Hematopoietic multipotent progenitor cell treated with erythropoietin and hydrocortisone succinate and interleukin-3 and kit ligand, for 8 days (in vitro differentiated cells): ENCODE data around the gene BCORL1.

Experiments used
- DNase-seq: peaks from one replicate; pipeline ENCODE4 v3.0.0-alpha.2; 2015

Gene BCORL1

DNA sequence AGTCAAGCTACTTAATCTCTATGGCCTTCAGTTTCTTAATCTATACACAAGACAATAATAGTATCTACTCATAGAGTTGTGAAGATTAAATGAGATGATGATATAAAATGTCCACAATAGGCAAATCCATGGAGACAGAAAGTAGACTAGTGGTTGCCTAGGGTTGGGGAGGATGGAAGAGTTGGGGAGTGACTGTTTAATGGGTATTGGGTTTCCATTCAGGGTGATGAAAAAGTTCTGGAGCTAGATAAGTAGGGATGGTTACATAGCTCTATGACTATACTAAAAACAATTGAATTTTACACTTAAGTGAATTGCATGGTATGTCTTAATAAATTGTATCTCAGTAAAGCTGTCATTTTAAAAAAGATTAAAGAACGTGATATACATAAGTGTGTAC lies 35.7 kb downstream of the BCORL1 start:
- no peak for DNase-seq

GRCh38 chrX:130020661-130021324 lies 38.4 kb downstream of the BCORL1 start:
- no peak for DNase-seq

GRCh38 chrX:130024127-130024526 lies 41.7 kb downstream of the BCORL1 start:
- peak; percentile 86 for DNase-seq

- no peak for DNase-seq
These were observed 42.8 kb downstream of the BCORL1 start for GRCh38 chrX:130025256-130025655.

GRCh38 chrX:130027569-130027968 lies 45.1 kb downstream of the BCORL1 start:
- DNase-seq, result no peak

GRCh38 chrX:130028196-130028595 lies 45.8 kb downstream of the BCORL1 start:
- peak; percentile 33 for DNase-seq

DNA sequence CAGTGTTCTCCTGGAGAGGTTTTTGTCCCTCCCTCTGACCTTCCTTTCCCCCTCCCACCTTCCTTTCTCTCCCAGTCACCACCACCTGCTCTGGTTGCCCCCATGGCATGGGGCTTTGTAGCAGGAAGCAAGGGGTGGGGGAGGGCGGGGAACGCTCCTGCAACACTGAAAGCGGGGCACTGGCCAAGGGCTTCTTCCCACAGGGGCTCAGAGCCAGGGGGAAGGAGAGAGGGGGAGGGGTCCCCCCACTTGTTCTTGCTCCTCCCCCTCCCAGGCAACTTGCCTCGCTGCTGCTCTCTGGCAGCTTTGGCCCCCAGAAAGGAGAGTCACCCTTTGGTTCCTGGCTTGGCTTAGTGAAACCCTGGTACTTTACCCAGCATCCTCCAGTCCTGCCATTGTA lies 48.4 kb downstream of the BCORL1 start:
- no peak for DNase-seq

DNA sequence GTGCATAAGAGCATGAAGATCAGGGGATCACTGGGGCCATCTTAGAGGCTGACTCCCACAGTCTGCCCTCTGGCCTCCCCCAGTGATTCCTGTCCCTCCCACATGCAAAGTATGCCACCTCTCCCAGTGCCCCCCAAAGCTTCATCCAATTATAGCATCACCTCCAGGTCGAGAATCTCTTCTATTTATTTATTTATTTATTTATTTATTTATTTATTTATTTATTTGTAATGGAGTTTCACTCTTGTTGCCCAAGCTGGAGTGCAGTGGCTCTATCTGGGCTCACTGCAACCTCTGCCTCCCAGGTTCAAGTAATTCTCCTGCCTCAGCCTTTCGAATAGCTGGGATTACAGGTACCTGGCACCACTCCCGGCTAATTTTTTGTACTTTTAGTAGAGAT lies 50.1 kb downstream of the BCORL1 start:
- no peak for DNase-seq

DNA sequence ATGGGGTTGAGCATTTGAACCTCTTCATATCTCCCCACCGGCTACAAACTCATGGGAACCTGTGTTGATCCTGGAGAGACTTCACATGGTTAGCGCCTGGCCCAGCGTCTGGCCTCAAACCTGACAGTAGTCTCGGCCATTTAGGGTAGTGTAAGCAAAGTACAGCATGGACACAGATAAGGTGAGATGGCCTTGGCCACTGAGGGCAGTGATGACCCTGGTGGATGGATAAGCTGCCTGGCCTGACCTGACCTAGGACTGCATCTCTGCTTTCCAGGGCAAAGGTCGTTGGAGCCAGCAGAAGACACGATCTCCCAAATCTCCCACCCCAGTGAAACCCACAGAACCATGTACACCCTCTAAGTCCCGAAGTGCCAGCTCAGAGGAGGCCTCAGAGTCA lies 51.7 kb downstream of the BCORL1 start:
- no peak for DNase-seq

DNA sequence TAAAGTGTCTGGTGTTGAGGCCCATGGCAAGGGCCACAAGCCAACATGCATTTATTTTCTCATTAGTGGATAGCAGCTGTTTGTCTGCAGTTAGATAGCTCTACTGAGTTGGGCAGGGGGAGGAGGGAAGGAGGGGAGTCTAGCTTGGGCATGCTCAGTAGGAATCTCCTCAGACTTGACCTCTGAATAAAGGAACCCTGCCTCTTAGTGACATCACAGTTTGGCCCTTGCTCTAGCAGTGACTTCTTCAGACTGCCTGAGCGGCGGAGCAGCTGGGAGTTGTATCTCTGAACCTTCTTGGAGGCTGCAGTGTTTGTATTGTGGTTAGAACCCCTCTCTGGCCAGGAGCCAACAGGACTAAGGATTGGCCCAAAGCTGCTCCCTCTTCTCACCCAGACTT lies 57.4 kb downstream of the BCORL1 start:
- DNase-seq, result no peak

DNA sequence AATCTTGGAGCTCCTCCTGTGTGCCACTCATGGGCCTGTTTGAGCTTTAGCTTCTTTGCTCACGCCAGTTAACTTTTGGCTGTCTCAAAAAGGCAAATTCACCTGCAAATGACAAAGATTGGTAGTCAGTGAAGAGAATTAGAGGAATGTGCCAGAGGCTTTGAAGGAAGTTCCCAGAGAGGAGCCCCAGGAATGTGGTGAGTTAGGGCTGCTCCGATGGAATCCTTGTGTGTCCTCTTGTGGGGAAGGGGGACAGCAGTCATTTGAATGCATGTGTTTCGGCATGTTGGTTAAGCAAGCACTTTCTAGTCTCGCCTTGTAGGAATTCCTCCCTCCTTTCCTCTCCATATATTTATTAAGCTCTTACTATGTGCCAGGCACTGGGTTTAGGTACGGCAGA lies 65.0 kb downstream of the BCORL1 start:
- DNase-seq, result no peak

- DNase-seq, result no peak
These were observed 66.3 kb downstream of the BCORL1 start for GRCh38 chrX:130048686-130049222.

DNA sequence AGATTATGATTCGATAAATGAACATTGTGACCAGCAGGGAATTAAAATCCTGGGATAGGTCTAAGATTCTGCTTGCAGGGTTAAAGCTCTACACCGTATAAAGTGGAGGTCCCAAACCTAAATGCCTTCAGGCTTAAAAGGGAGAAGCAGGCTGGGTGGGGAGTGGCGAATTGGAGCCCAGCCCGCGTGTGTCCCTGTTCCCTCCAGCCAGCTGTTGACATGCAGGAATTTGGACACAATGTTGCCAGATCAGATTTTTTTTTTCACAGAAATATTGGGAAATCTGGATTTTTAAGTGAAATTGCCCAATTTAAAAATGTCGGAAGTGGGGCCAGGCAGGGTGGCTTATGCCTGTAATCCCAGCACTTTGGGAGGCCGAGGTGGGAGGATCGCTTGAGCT lies 67.4 kb downstream of the BCORL1 start:
- no peak for DNase-seq

DNA sequence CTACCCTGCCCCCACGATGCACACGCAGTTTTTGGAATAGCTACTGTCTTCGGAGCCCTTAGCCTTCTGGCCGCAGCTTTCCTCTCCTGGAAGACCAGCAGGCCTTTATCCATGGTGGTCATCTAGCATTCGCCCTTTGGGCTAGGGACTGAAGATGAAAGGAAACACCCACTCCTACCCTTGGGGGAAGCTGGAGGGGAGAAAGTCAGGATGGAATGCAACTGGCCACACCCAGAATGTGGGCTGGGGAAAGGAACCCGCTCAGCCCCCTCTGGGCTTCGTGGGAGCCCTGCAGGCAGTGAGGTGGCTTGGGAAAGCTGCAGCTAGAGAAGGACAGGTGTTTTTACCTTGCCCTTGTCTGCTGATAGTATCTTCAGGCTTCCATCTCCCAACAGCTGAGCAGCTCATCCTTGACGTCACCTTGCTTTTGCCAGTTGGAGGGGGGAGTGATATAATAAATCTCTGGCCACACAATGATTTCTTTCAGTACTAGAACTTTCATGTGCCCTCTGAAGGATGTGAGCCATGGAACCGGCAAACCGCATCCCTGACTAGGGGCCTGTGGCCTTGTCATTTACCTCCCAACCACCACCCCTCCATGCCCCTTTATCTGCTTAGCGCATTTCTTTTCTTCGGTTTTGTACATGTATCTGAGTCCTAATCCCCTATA lies 68.9 kb downstream of the BCORL1 start:
- no peak for DNase-seq

GRCh38 chrX:130053236-130053635 lies 70.8 kb downstream of the BCORL1 start:
- DNase-seq, result no peak

DNA sequence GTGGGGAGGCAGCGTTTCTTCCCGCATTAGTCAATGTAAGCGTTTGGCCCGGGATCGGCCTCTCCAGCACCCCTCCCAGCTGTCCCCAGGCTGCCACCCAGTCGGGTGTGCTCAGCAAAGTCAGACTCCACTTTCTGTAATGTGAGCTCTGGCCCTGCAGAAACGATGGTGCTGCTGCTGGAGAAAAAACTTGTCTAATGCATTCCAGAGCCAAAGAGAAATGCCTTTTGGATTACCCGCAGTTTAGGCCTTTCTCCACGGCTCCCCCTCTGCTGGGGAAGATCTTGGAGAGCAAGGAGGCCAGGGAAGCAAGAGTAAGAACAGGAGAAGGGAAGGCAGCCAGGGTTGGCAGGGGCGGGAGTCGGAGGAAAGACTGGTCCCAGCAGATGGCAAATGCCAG lies 72.7 kb downstream of the BCORL1 start:
- no peak for DNase-seq

DNA sequence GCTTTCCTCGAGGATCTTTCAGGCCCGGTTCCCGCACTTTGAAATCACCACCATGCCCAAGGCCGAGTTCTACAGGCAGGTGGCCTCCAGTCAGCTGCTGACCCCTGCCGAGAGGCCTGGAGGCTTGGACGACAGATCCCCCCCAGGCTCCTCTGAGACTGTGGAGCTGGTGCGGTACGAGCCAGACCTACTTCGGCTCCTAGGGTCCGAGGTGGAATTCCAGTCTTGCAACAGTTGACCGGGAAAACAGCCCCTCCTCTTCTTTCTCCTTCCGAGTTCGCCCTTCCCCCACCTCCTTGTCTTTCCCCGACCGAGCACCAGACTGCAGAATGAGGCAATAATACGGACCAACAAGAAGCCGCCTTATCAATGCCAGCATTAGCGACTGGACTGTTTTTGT lies 73.5 kb downstream of the BCORL1 start:
- DNase-seq, result no peak

DNA sequence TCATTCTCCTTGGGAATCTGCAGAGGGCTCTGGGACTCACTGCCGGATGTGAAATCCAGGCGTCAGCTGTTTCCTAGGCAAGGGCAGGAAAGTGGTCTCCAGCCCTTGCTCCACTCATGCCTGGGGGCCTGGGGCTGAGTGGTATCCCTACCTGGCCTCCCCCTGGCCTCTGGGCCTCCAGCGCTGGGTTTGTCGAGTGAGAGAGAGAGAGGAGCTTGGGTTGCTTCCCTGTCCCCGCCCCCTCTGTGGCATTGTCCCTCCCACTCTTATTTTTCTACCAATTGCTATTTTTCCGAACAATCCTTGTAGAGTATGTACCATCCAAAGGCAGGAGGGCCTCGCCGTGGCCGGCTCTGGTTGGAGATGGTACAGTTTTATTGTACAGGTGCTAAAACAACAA lies 74.8 kb downstream of the BCORL1 start:
- DNase-seq, result no peak

DNA sequence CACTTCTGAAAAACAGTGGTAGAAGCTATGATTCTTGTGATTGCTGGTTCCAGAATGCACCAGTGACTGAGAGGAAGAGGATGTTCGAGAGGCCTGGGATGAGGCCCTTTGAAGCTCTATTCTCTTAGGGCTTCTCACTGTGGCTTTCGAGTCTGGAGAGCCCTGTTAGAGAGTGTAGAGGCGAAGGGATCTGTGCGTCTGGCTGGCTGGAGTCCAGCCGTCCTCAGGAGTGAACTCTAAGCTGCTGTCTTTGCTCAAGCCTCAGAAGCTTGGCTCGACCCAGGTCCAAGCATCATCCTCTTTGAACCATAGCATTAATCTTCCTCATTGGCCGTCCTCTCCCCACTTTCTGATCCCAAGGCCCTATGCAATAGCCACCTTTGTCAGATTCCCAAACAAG lies 76.2 kb downstream of the BCORL1 start:
- DNase-seq, result no peak

- peak; percentile 76 for DNase-seq
These were observed 78.0 kb downstream of the BCORL1 start for GRCh38 chrX:130060122-130061069.

DNA sequence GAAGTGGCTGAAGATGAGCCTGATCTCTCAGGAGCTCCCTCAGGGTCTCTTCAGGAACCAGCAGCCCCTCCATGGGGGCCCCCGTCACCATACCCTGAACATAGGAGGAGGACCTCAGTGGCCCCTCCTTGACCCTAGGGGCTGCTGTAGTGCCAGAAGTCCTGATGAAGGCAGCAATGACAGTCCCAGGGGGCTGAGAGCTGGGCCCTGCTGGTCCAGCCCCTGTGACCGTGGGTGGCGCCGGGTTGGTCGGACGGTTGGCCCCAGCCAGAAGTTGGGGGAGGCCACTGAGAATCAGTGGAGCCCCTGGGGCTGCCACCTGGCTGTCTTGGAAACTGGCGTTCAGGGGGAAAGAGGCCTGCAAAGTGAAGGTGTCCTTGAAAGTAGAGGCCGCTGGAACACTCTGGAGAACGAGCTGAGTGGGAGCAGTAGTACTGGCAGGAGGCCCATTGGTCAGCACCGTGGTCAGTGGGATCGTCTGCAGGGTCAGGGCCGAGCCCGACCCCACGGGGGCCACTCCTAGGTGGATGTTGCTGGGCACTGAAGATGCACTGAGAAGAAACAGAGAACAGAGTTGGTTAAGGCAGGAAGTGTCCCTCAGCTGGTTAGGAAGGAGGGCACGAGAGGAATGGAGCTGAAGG lies 84.7 kb downstream of the BCORL1 start:
- no peak for DNase-seq

- no peak for DNase-seq
These were observed 89.3 kb downstream of the BCORL1 start for GRCh38 chrX:130071611-130072344.
